Temporal lobe (tissue), 2 donors: Measurements from ENCODE around the gene BNC2. TPM values are rescaled to one million over a fixed set of nuclear protein-coding genes. Genes with fewer than 3 reads are reported as not detected.

Experiments
- small RNA-seq: library from RNA; depleted of rRNA; stranded (forward); fragments of <200 nt; gene quantifications from one replicate; pipeline ENCODE3, GENCODE V24; 2014; ENCODE audit warnings: low replicate concordance
- total RNA-seq: library from RNA; depleted of rRNA; stranded (reverse); fragments of >200 nt; gene quantifications from one replicate; pipeline ENCODE4 v1.2.3, GENCODE V29; 2014

The BNC2 gene
- total RNA-seq, 1 donor from 2014 or later, result 1.7 TPM

Small RNA genes lying within 50 kb of the gene (small RNA-seq; reads per million reads assigned to genes)
- not detected for gene LSM1P1
